Dedifferentiated amniotic fluid mesenchymal stem cell (primary cell): ENCODE results near the gene ANKRD6.

ENCODE experiments used
- DNase-seq: peaks from one replicate; pipeline ENCODE4 v3.0.0-alpha.2; 2016; ENCODE audit errors: extremely low spot score

ANKRD6 gene

DNA sequence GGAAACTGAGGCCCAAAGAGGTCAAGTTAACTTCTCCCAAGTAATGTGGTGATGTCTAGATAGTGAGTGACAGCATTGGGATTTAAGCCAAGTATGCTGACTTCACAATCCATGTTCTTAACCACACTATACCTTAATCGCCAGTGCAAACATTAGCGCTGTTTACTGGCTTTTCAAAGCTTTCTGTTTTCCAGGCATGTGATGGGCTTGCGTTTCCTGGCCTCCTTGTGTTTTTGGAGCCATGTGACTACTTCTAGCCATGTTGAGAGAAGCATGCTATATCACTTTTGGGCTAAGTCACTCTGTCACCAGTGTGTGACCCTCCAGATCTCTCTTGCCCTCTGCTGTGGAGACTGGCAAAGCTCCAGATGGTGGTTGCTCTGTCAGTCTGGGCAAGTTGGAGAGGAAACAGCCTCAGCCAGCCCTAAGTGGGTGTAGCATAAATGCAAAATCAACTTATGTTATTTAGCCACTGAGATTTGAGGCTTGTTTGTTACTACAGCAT is 76.9 kb downstream of the ANKRD6 start:
- DNase-seq = no peak

- no peak for DNase-seq
Observed at GRCh38 chr6:89510393-89510792, 77.4 kb downstream of the ANKRD6 start.

DNA sequence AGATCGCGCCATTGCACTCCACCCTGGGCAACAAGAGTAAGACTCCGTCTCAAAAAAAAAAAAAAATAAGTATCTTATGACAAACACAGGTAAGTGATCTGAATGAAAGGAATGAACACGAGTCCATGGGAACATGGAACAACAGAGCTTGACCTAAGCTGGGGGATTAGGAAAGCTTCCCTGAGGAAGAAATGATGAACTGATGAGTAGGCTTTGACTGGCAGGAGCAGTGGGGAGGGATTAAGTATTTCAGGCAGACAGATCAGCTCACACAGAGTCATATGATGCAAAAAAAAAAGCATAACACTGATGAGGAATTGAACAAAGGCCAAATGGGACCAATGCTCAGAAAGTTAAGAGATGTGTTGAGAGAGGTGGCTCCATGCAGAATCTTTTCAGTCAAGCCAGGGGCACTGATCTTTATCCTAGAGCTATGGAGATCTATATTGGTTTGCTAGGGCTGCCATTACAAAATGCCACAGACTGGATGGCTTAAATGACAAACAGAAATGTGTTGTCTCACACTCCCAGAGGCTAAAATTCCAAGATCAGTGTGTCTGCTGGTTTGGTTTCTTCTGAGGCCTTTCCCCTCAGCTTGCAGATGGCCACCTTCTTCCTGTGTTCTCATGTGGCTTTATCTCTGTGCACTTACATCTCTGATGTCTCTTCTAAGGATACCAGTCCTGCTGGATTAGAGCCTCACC is 85.6 kb downstream of the ANKRD6 start:
- DNase-seq = no peak

GRCh38 chr6:89520736-89521135 is 87.8 kb downstream of the ANKRD6 start:
- DNase-seq = no peak

- DNase-seq = no peak
Observed at GRCh38 chr6:89522778-89523177, 89.8 kb downstream of the ANKRD6 start.

GRCh38 chr6:89525786-89526562 is 93.0 kb downstream of the ANKRD6 start:
- no peak for DNase-seq

DNA sequence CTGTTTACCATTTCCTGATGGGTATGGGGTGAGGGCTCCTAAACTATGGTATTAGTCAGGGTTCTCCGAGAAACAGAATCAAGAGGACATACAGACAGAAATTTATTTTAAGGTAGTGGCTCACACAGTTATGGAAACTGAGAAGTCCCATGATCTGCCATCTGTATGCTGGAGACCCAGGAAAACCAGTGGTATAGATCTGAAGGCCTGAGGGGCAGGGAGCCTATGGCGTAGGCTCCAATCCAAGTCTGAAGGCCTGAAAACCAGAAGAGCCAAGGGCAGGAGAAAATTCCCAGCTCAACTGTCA is 93.6 kb downstream of the ANKRD6 start:
- no peak for DNase-seq

DNA sequence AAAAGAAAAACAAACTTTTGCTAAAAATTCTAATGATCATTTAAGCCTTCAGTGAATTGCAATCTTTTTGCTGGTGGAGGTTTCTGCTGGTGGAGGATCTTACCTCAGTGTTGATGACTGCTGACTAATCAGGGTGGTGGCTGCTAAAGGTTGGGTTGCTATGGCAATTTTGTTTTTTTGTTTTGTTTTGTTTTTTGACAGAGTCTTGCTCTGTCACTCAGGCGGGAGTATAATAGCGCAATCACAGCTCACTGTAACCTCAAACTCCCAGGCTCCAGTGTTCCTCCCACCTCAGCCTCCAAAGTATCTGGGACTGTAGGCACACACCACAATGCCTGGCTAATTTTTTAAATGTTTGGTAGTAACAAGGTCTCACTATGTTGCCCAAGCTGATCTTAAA is 94.7 kb downstream of the ANKRD6 start:
- DNase-seq = no peak

DNA sequence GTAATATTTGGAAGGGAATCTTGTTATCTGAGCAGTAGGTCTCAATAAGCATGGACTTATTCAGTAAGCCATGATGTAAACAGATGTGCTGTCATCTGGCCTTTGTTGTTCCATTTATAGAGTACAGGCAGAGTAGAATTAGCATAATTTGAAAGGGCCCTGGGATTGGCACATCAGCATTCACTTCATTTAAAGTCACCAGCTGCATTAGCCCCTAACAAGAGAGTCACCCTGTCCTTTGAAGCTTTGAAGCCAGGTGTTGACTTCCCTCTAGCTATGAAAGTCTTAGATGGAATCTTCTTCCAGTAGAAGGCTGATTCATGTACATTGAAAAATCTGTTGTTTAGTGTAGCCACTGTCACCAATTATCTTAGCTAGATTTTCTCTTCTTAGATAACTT is 95.9 kb downstream of the ANKRD6 start:
- no peak for DNase-seq

- no peak for DNase-seq
Observed at GRCh38 chr6:89530982-89531381, 98.0 kb downstream of the ANKRD6 start.

DNA sequence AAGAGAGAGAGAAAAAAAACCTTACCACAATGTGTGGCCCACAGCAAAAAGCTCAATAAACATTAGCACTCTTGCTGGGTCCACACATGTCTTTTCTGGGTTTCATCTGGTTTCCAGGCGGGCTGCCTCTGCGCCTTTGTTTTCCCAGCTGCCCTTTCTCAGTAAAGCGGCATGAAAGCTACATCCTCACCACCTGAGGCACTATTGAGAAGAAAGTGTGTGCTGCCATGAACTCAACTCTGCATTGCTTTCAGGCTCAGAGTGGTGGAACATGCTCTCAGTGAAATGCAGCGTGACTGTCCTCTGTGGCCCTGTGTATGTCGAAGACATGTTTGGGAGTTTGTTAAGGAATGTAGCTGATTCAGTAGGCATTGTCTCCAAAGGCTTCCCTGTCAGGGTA is 103.3 kb downstream of the ANKRD6 start:
- DNase-seq = no peak

GRCh38 chr6:89539779-89540178 is 106.8 kb downstream of the ANKRD6 start:
- no peak for DNase-seq

- no peak for DNase-seq
Observed at GRCh38 chr6:89542081-89542857, 109.3 kb downstream of the ANKRD6 start.

GRCh38 chr6:89542866-89543265 is 109.9 kb downstream of the ANKRD6 start:
- no peak for DNase-seq

DNA sequence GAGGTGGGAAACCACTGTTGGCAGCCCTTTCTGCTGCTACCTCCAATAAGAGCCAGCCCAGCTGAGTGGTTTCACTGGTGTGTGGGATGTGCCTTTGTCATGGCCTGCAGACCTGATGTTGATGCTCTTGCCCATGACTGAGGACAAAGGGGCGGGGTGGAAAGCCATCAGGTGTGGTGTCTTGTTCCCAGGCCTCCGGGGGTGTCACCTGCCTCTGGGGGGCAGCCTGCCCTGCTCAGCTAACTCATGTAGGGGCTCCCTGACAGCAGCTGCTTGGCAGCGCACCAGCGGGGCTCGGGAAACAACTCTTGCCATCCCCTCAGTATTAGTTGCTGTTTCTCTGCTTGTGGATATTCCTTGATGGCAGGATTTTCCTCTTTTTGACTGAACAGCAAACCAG is 114.3 kb downstream of the ANKRD6 start:
- DNase-seq = no peak

GRCh38 chr6:89553431-89553830 is 120.5 kb downstream of the ANKRD6 start:
- no peak for DNase-seq

DNA sequence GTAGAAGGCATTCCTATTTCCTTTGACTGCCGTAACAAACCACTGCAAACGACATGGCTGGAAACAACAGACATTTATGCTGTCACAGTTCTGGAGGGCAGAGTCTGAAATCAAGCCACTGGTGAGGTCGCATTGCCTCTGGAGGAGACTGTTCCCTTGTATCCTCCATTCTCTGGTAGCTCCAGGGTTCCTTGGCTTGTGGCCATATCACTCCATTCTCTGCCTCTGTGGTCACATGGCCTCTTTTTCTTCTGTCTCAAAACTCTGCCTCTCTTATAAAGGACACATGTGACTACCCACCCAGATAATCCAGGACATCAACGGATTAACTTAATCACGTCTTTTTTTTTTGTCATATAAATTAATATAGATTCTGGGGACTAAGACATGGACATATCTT is 121.2 kb downstream of the ANKRD6 start:
- no peak for DNase-seq

GRCh38 chr6:89555031-89555430 is 122.1 kb downstream of the ANKRD6 start:
- no peak for DNase-seq

GRCh38 chr6:89555806-89556205 is 122.9 kb downstream of the ANKRD6 start:
- no peak for DNase-seq

GRCh38 chr6:89559487-89559886 is 126.5 kb downstream of the ANKRD6 start:
- no peak for DNase-seq

DNA sequence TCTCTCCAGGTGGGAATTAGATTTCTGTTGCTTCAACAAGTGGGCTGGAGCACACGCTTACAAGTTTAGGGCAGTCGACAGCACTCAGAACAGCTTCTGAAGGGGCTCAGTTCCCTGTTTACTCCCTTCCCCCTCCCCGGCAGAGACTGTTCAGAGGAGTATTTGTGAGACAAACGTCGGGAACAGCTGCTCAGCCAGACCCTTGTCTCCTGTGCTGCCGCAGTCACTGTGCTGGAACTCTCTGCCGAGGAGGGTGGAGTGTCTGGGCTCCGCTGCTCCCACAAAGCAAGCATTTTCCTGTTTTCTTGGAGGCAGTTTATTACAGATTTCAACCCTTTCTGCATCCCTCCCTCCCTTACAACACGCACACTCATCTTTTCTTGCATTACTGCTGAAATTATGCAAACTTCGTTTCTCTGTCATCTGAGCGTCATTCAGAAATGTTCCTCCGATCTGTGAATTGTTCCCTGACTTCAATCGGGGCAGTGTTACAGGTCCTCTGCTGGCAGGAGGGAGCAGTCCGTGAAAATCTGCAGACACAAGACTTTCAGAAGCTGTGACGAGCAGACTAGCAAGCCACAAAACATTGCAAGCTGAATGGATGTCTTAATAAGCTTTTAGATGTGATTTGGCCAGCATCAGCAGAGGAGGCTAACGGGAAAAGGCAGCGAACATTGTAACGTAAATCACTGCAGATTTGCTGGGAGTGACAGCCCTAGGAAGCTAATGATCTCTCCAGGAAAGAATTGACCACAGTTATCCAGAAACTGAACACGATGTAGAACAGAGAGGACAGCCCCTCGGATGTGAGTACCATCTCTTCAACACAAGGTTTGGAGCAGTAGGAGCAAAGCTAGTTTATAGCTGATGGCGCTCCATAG is 129.4 kb downstream of the ANKRD6 start:
- DNase-seq = no peak

- no peak for DNase-seq
Observed at GRCh38 chr6:89563866-89564265, 130.9 kb downstream of the ANKRD6 start.
